Naive thymus-derived CD4-positive, alpha-beta T cell (primary cell): Measurements from ENCODE around the gene TRAP1. TPM values are rescaled to one million over a fixed set of nuclear protein-coding genes. Genes with fewer than 3 reads are reported as not detected.
"Not testable (repeated sequence)": the region's sequence is repeated elsewhere in the genome, so short reads cannot be mapped to it uniquely, and the experiment has no call there.

Experiments
- ATAC-seq: fragments of 150-1000 bp; cut with Tn5 transposase; 2 replicates; pipeline ENCODE4 v1.10.0; 2021; ENCODE audit warnings: mild to moderate bottlenecking, moderate library complexity
- CTCF ChIA-PET: fragments of 350-600 bp; sonication (Branson Sonifier 250); formaldehyde crosslinking; loops from one replicate; lab custom pipeline; 2021; ENCODE audit warnings: antibody characterized with exemption; lab: Charles Lee
- POLR2A ChIA-PET: fragments of 350-600 bp; sonication (Branson Sonifier 250); formaldehyde crosslinking; loops from one replicate; lab custom pipeline; 2021; ENCODE audit warnings: antibody characterized with exemption, inconsistent platforms; lab: Charles Lee
- DNase-seq, 9 donors: peaks; one replicate each; pipeline versions ENCODE4 v3.0.0 to v3.0.0-alpha.2; 2020 to 2022; ENCODE audit warnings: mixed read lengths in 1 of 9
- H3K27ac ChIP-seq: one replicate; pipeline ENCODE4 v1.7.0; 2013; ENCODE audit warnings: mild to moderate bottlenecking, low read depth, low read length, moderate library complexity
- H3K27me3 ChIP-seq, 2 donors: one replicate each; pipeline ENCODE4 v1.7.0; 2013; ENCODE audit warnings: low read length in 2 of 2, mild to moderate bottlenecking in 2 of 2, moderate library complexity in 2 of 2; ENCODE audit not compliant: control insufficient read depth in 2 of 2, insufficient read depth in 2 of 2
- H3K36me3 ChIP-seq, 3 experiments: 1 replicate in 2 of 3; 2 replicates in 1 of 3; pipeline ENCODE4 v1.7.0; 2013; ENCODE audit warnings: low read length in 3 of 3, mild to moderate bottlenecking in 3 of 3, moderate library complexity in 1 of 3; ENCODE audit not compliant: insufficient read depth in 3 of 3, control insufficient read depth in 2 of 3
- H3K4me1 ChIP-seq, 2 donors: one replicate each; pipeline ENCODE4 v1.7.0; 2013; ENCODE audit warnings: low read length in 2 of 2, mild to moderate bottlenecking in 2 of 2, moderate library complexity in 1 of 2; ENCODE audit not compliant: control insufficient read depth in 2 of 2, insufficient read depth in 2 of 2
- H3K4me3 ChIP-seq: 2 replicates; pipeline ENCODE4 v1.7.0; 2013; ENCODE audit warnings: mild to moderate bottlenecking, low read length
- H3K9me3 ChIP-seq, 3 experiments: 1 replicate in 2 of 3; 2 replicates in 1 of 3; pipeline ENCODE4 v1.7.0; 2013; ENCODE audit warnings: low read length in 3 of 3; ENCODE audit not compliant: control insufficient read depth in 2 of 3
- H3K27ac Mint-ChIP-seq, 9 donors: one replicate each; pipeline ENCODE4 v1.8.0; 2020 to 2022; ENCODE audit warnings: mixed read lengths in 9 of 9, mild to moderate bottlenecking in 8 of 9, moderate library complexity in 5 of 9, inconsistent platforms in 2 of 9
- H3K27me3 Mint-ChIP-seq, 5 donors: one replicate each; pipeline ENCODE4 v1.8.0; 2021 to 2022; ENCODE audit warnings: mixed read lengths in 5 of 5, mild to moderate bottlenecking in 1 of 5
- H3K36me3 Mint-ChIP-seq, 5 donors: one replicate each; pipeline ENCODE4 v1.8.0; 2020 to 2022; ENCODE audit warnings: mixed read lengths in 5 of 5, mild to moderate bottlenecking in 3 of 5, inconsistent platforms in 1 of 5
- H3K4me1 Mint-ChIP-seq, 7 donors: one replicate each; pipeline ENCODE4 v1.8.0; 2020 to 2022; ENCODE audit warnings: mixed read lengths in 7 of 7, mild to moderate bottlenecking in 3 of 7, inconsistent platforms in 1 of 7
- H3K4me3 Mint-ChIP-seq, 10 donors: one replicate each; pipeline ENCODE4 v1.8.0; 2020 to 2022; ENCODE audit warnings: mild to moderate bottlenecking in 10 of 10, mixed read lengths in 10 of 10, moderate library complexity in 6 of 10, inconsistent platforms in 2 of 10
- H3K9me3 Mint-ChIP-seq, 11 donors: one replicate each; pipeline ENCODE4 v1.8.0; 2020 to 2022; ENCODE audit warnings: mixed read lengths in 11 of 11, mild to moderate bottlenecking in 4 of 11, inconsistent platforms in 1 of 11, moderate library complexity in 1 of 11
- intact Hi-C, 2 donors: fragments of 100-400 bp; cut with micrococcal nuclease; formaldehyde crosslinking; loops; one replicate each; pipeline ENCODE4 v1.15.1; 2023
- polyA plus RNA-seq, 2 donors: library from polyadenylated mRNA; unstranded; fragments of 300-500 nt; fragmentation: Illumina TruSeq; gene quantifications; one replicate each; pipeline ENCODE4 v1.2.3, GENCODE V29; 2021
- total RNA-seq, 6 experiments: library from RNA in 5 of 6; stranded (reverse) in 5 of 6; gene quantifications; 1 replicate in 5 of 6; 2 replicates in 1 of 6; pipeline ENCODE4 v1.2.3 and lab custom pipeline; 2021 to 2026

TRAP1 gene
- total and polyA plus RNA-seq, 7 experiments from 2014 or later: 59.6 to 138 (median 123) TPM

DNA sequence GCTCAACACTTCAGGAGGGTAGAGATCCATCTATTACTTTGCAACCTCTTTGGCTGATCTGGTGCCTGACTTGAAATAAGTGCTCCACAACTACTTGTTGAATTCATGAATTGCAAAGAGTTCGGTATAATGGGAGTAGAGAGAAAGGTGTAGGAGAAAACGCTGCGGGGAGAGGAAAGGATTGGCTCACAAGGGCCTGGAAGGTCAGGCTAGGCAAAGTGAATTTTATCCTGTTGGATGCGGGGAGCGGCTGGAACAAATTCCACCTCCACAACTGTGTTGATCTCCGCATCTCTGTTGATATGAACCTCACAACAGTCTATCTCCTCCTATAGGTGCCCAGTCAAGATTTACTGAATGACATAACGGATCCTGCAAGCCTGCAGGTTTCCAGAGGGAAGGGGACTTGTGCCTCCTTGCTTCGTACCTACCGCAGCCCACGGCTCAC is 106.6 kb downstream of the TRAP1 start:
- POLR2A ChIA-PET: no interaction called here
- peaks cover 37 to 67% (median 57%) of the 10 kb centered on the region in 7 donors for H3K4me1 Mint-ChIP-seq

GRCh38 chr16:3609895-3610697 is 107.2 kb downstream of the TRAP1 start:
- H3K4me3 ChIP-seq: peak overlapping the region; percentile 99
- no peak for DNase-seq
- intact Hi-C loops: loop anchor here in 1 of 2 donors (5.0 kb wide), 3 partner anchors 107 to 1347 kb away; partner anchors contain the start of genes ADCY9, SEC14L5 and TRAP1
- ChIA-PET POLR2A (no interaction called here), CTCF (no interaction called here)
- H3K4me1 ChIP-seq: peaks cover 18 to 21% of the 10 kb centered on the region in 2 donors
- Mint-ChIP-seq H3K36me3 (peaks cover 0 to 25% (median 9%) of the 10 kb centered on the region in 5 donors), H3K27me3 (no peaks in the 10 kb centered on the region), H3K4me3 (peak overlapping the region; percentile 83 to 100 (median 98)), H3K27ac (peak overlapping the region; percentile 16 to 97 (median 90)), H3K4me1 (peaks cover 37 to 60% (median 51%) of the 10 kb centered on the region in 7 donors), H3K9me3 (peaks cover 0 to 1% (median 0%) of the 10 kb centered on the region in 11 donors)
- H3K36me3 ChIP-seq: peaks cover 0 to 8% (median 0%) of the 10 kb centered on the region in 3 experiments
- ATAC-seq: no peak
- no peaks in the 10 kb centered on the region for H3K9me3 ChIP-seq
- H3K27ac ChIP-seq: peak overlapping the region; percentile 90
- H3K27me3 ChIP-seq: no peaks in the 10 kb centered on the region

More for the DNA sequence above, 106.6 kb downstream of the TRAP1 start:
- H3K4me3 Mint-ChIP-seq: peak overlapping the region; percentile 83 to 100 (median 98)
- no peak for ATAC-seq
- H3K9me3 ChIP-seq: no peaks in the 10 kb centered on the region
- peak overlapping the region; percentile 99 for H3K4me3 ChIP-seq
- no peaks in the 10 kb centered on the region for H3K27me3 Mint-ChIP-seq
- H3K27ac Mint-ChIP-seq: peak overlapping the region; percentile 75 to 97 (median 90)
- peak overlapping the region; percentile 90 for H3K27ac ChIP-seq
- DNase-seq: peak in 3 of 9 donors; percentile 2 to 6 (median 5)
- peaks cover 0 to 8% (median 0%) of the 10 kb centered on the region in 3 experiments for H3K36me3 ChIP-seq
- peaks cover 0 to 1% (median 0%) of the 10 kb centered on the region in 11 donors for H3K9me3 Mint-ChIP-seq
- intact Hi-C loops: loop anchor here (1.0 to 5.0 kb wide), 11 partner anchors 27 to 1347 kb away; partner anchors contain the start of genes ADCY9 (in 1 of the 2), CREBBP (in 1 of the 2), NLRC3 (in 1 of the 2) and SEC14L5 (in 1 of the 2)
- peaks cover 0 to 29% (median 16%) of the 10 kb centered on the region in 5 donors for H3K36me3 Mint-ChIP-seq
- CTCF ChIA-PET: no interaction called here
- H3K27me3 ChIP-seq: no peaks in the 10 kb centered on the region
- peaks cover 18 to 21% of the 10 kb centered on the region in 2 donors for H3K4me1 ChIP-seq

- H3K4me3 ChIP-seq, H3K27me3 Mint-ChIP-seq, CTCF ChIA-PET, H3K9me3 Mint-ChIP-seq, H3K36me3 ChIP-seq, H3K27me3 ChIP-seq, intact Hi-C loops, H3K4me3 Mint-ChIP-seq, H3K27ac ChIP-seq, H3K27ac Mint-ChIP-seq, ATAC-seq, DNase-seq, H3K9me3 ChIP-seq: not testable (repeated sequence)
- peaks cover 18 to 21% of the 10 kb centered on the region in 2 donors for H3K4me1 ChIP-seq
- POLR2A ChIA-PET: interaction anchor here (1.1 kb wide), 1 partner anchor 22 kb away, joined by 3 read pairs; no protein-coding TSS in a partner anchor
- peaks cover 0 to 20% (median 8%) of the 10 kb centered on the region in 5 donors for H3K36me3 Mint-ChIP-seq
- peaks cover 28 to 49% (median 41%) of the 10 kb centered on the region in 7 donors for H3K4me1 Mint-ChIP-seq
These were observed 108.3 kb downstream of the TRAP1 start for GRCh38 chr16:3608976-3609375.

- intact Hi-C loops: no loop called here
- H3K27ac ChIP-seq: no peak overlapping the region
- POLR2A ChIA-PET: interaction anchor here (1.1 kb wide), 1 partner anchor 21 kb away, joined by 3 read pairs; no protein-coding TSS in a partner anchor
- Mint-ChIP-seq H3K9me3 (peaks cover 0 to 1% (median 0%) of the 10 kb centered on the region in 11 donors), H3K27me3 (no peaks in the 10 kb centered on the region), H3K4me1 (peaks cover 23 to 43% (median 33%) of the 10 kb centered on the region in 7 donors), H3K36me3 (peaks cover 6 to 20% (median 9%) of the 10 kb centered on the region in 5 donors), H3K4me3 (no peak overlapping the region), H3K27ac (no peak overlapping the region)
- ATAC-seq: no peak
- CTCF ChIA-PET: interaction anchor here (0.6 kb wide), 1 partner anchor 769 kb away, joined by 4 read pairs; no protein-coding TSS in a partner anchor
- H3K9me3 ChIP-seq: no peaks in the 10 kb centered on the region
- H3K36me3 ChIP-seq: peaks cover 0 to 12% (median 0%) of the 10 kb centered on the region in 3 experiments
- no peak for DNase-seq
- no peak overlapping the region for H3K4me3 ChIP-seq
- peaks cover 15 to 17% of the 10 kb centered on the region in 2 donors for H3K4me1 ChIP-seq
- H3K27me3 ChIP-seq: no peaks in the 10 kb centered on the region
These were observed 109.3 kb downstream of the TRAP1 start for GRCh38 chr16:3608069-3608468.

Other genes starting within 250 kb of the TRAP1 start
- gene C16orf90, start 222.0 kb downstream of the TRAP1 start, total RNA-seq: not detected
- gene C16orf90, start 222.0 kb downstream of the TRAP1 start, polyA plus RNA-seq: not detected
- 10 to 100 TPM; 16.9 to 33.2 (median 28.0) TPM for gene CLUAP1, start 216.5 kb downstream of the TRAP1 start, total RNA-seq
- gene CLUAP1, start 216.5 kb downstream of the TRAP1 start, polyA plus RNA-seq: 10 to 100 TPM; 31.5 to 44.2 TPM
- gene NLRC3, start 140.1 kb downstream of the TRAP1 start, total RNA-seq: 10 to 100 TPM; 64.1 to 91.3 (median 87.3) TPM
- 10 to 100 TPM; 22.2 to 40.1 TPM for gene NLRC3, start 140.1 kb downstream of the TRAP1 start, polyA plus RNA-seq
- gene SLX4, start 105.9 kb downstream of the TRAP1 start, total RNA-seq: 10 to 100 TPM in 1 of 5 experiments, 1 to 10 TPM in 4; 7.1 to 12.5 (median 8.5) TPM
- 1 to 10 TPM in 1 of 2 donors, under 1 TPM in 1; 0.89 to 1.2 TPM for gene SLX4, start 105.9 kb downstream of the TRAP1 start, polyA plus RNA-seq
- 10 to 100 TPM; 26.0 to 59.6 (median 37.2) TPM for gene DNASE1, start 62.8 kb downstream of the TRAP1 start, total RNA-seq
- gene DNASE1, start 62.8 kb downstream of the TRAP1 start, polyA plus RNA-seq: 10 to 100 TPM in 1 of 2 donors, 1 to 10 TPM in 1; 5.6 to 16.8 TPM
- gene CREBBP, start 163.2 kb upstream of the TRAP1 start, total RNA-seq: 100 to 1,000 TPM in 4 of 5 experiments, 10 to 100 TPM in 1; 73.6 to 194 (median 137) TPM
- gene CREBBP, start 163.2 kb upstream of the TRAP1 start, polyA plus RNA-seq: 10 to 100 TPM; 10.5 to 15.6 TPM